ENCODE data around the gene SENP1. TPM values are rescaled to one million over a fixed set of nuclear protein-coding genes. Genes with fewer than 3 reads are reported as not detected.

Gene SENP1
- total and polyA plus RNA-seq, 2 of the 4 experiments (the other 2 are of a cell fraction), result 7.2 to 25.3 TPM

GRCh38 chr12:48026060-48026827, 79.6 kb downstream of the SENP1 start:
- Histone ChIP-seq H3K36me3 (ENCODE audit: control insufficient read depth, insufficient read depth, low read length) (no peaks in the 10 kb centered on the region), H3K9ac (ENCODE audit: low read depth, low read length) (no peak overlapping the region), H4K20me1 (ENCODE audit: insufficient read depth, low read length) (no peaks in the 10 kb centered on the region), H2AK5ac (ENCODE audit: low read depth, low read length) (no peak overlapping the region), H3K14ac (replicated peaks; ENCODE audit: low read depth, low read length) (no peak overlapping the region), H3K23ac (ENCODE audit: low read depth, low read length) (no peak overlapping the region), H2BK120ac (ENCODE audit: low read depth, low read length) (no peak overlapping the region), H2BK15ac (ENCODE audit: low read depth, low read length) (no peak overlapping the region), H3K4ac (ENCODE audit: low read depth, low read length) (no peak overlapping the region), H3K79me1 (ENCODE audit: low read depth in 1 of 2, low read length in 2 of 2) (no peaks in the 10 kb centered on the region), H3K9me1 (ENCODE audit: insufficient read depth, low read length) (no peaks in the 10 kb centered on the region), H3K4me2 (ENCODE audit: low read depth, low read length) (no peak overlapping the region), H3K27me3 (ENCODE audit: control insufficient read depth, insufficient read depth, low read length) (peaks cover 66% of the 10 kb centered on the region), H3K56ac (ENCODE audit: extremely low read depth, insufficient read depth, low read length) (no peak overlapping the region), H2BK5ac (ENCODE audit: low read depth, low read length, poor library complexity, severe bottlenecking) (no peak overlapping the region), H3K4me1 (ENCODE audit: control insufficient read depth, insufficient read depth, low read length) (peaks cover 4% of the 10 kb centered on the region; the same call in 1 of the 2 replicates), H4K91ac (ENCODE audit: insufficient read depth, low read depth, low read length) (no peak overlapping the region), H2AFZ (replicated peaks; ENCODE audit: low read length, poor library complexity) (no peak overlapping the region), H4K5ac (ENCODE audit: low read depth, low read length) (no peak overlapping the region), H3K4me3 (ENCODE audit: insufficient read depth, low read depth, low read length) (no peak overlapping the region), H4K8ac (ENCODE audit: low read depth in 2 of 2, low read length in 2 of 2) (no peak overlapping the region), H2AK9ac (replicated peaks; ENCODE audit: low read depth, low read length, poor library complexity) (no peak overlapping the region), H3K9me3 (ENCODE audit: control insufficient read depth, insufficient read depth, low read length) (no peaks in the 10 kb centered on the region), H3K18ac (ENCODE audit: low read depth, low read length) (no peak overlapping the region), H3K27ac (ENCODE audit: insufficient read depth, low read length) (no peak overlapping the region), H2BK20ac (ENCODE audit: low read depth, low read length) (no peak overlapping the region)
- ATAC-seq (ENCODE audit: low read depth) (no peak), DNase-seq (no peak)
- intact Hi-C loops (cut with micrococcal nuclease) (no loop called here), in situ Hi-C loops (cut with MboI; ENCODE audit: low sequenced_read_pairs) (no loop called here), dilution Hi-C loops (cut with HindIII; ENCODE audit: low sequenced_read_pairs, unreplicated experiment) (no loop called here)
- no peak for TF ChIP-seq RAD21 (IDR thresholded peaks at IDR 0.05; ENCODE audit: low read length)
- TF ChIP-seq MAFK (IDR thresholded peaks at IDR 0.05; ENCODE audit: low read depth, low read length), result no peak
- TF ChIP-seq, protein P1, sequence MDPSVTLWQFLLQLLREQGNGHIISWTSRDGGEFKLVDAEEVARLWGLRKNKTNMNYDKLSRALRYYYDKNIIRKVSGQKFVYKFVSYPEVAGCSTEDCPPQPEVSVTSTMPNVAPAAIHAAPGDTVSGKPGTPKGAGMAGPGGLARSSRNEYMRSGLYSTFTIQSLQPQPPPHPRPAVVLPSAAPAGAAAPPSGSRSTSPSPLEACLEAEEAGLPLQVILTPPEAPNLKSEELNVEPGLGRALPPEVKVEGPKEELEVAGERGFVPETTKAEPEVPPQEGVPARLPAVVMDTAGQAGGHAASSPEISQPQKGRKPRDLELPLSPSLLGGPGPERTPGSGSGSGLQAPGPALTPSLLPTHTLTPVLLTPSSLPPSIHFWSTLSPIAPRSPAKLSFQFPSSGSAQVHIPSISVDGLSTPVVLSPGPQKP (IDR thresholded peaks at IDR 0.05; ENCODE audit: borderline replicate concordance, low read depth, low read length), result no peak
- TF ChIP-seq USF2 (IDR thresholded peaks at IDR 0.05; ENCODE audit: low read depth, low read length), result no peak
- TF ChIP-seq, protein P2, sequence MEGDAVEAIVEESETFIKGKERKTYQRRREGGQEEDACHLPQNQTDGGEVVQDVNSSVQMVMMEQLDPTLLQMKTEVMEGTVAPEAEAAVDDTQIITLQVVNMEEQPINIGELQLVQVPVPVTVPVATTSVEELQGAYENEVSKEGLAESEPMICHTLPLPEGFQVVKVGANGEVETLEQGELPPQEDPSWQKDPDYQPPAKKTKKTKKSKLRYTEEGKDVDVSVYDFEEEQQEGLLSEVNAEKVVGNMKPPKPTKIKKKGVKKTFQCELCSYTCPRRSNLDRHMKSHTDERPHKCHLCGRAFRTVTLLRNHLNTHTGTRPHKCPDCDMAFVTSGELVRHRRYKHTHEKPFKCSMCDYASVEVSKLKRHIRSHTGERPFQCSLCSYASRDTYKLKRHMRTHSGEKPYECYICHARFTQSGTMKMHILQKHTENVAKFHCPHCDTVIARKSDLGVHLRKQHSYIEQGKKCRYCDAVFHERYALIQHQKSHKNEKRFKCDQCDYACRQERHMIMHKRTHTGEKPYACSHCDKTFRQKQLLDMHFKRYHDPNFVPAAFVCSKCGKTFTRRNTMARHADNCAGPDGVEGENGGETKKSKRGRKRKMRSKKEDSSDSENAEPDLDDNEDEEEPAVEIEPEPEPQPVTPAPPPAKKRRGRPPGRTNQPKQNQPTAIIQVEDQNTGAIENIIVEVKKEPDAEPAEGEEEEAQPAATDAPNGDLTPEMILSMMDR (conservative IDR thresholded peaks at IDR 0.05; ENCODE audit: low read depth, low read length), result no peak
- no peak for TF ChIP-seq SMC3 (IDR thresholded peaks at IDR 0.05; ENCODE audit: low read depth, low read length)
- TF ChIP-seq CHD1 (IDR thresholded peaks at IDR 0.05; ENCODE audit: low read depth, low read length), result no peak
- no peak for TF ChIP-seq FOS (IDR thresholded peaks at IDR 0.05; ENCODE audit: low read depth, low read length)
- no peak for TF ChIP-seq MAZ (IDR thresholded peaks at IDR 0.05; ENCODE audit: borderline replicate concordance, low read depth, low read length)
- CTCF ChIA-PET, result no interaction called here
- whole genome bisulfite sequencing, 2 experiments (ENCODE audit: extremely low coverage in 2 of 2, insufficient read length in 1 of 2), result 100% methylated on average over 1 of the region's 7 CpGs; no CpG with 5 or more reads in 1 of the 2 experiments
- BruUV-seq (replicated peaks), result no TSS peak
- POLR2A ChIA-PET (ENCODE audit: unreplicated experiment), result no interaction called here

Measured in IMR-90 (cell line).